ENCODE measurements around the gene ERFE. TPM values are rescaled to one million over a fixed set of nuclear protein-coding genes. Genes with fewer than 3 reads are reported as not detected.

The ERFE gene
- total and polyA plus RNA-seq, 10 of the 15 experiments (the other 5 are each of a cell fraction or from before 2014, with no cell fraction given): not detected

DNA sequence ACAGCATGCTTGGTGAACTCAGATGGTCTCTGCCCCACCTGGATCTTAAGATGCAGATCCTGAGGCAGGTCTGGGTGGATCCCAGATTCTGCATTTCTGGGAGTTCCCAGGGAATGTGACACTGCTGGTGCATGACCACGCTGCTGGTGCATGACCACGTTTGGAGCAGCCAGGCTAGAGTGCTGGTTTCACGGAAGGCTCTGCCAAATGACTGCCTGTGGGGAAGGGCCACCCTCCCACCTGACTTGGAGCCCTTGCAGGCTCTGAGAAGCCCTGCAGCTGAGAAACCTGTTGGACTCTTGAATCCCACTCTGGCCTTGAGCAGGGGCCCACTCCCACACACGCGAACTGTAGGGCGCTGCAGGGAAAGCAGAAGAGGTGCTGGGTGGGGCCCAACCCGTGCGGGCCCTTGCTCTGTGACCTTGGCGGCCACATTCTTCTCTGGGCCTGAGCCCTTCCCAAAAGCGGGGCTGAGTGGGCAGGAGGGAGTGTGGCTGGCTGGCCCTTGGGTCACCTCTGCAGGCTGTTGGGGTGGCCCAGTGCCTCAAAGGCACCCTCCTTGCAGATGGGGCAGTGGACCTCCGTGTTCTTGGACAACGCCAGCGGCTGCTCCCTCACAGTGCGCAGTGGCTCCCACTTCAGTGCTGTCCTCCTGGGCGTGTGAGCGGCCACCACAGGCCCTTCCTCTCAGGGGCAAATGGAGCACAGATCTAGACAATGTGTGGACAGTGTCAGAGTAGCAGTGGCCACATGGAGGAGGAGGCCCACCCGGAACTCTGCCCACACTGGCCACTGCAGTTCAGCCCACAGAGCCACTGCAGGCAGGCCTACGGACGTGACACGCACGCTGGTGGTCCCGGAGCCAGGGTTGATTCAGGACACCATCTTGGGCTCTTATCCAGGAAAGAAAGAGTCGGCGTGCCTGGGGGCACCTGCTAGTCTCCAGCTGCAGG, 7.9 kb downstream of the ERFE start:
- intact Hi-C loops (cut with micrococcal nuclease; ENCODE audit: unreplicated experiment) (no loop called here), in situ Hi-C loops (cut with MboI) (no loop called here)
- Histone ChIP-seq H3K36me3 (ENCODE audit: control insufficient read depth in 2 of 2, insufficient read depth in 2 of 2, low read length in 1 of 2) (peaks cover 2 to 10% of the 10 kb centered on the region in 2 experiments), H3K4me1 (ENCODE audit: control insufficient read depth, insufficient read depth, low read length) (no peaks in the 10 kb centered on the region), H3K27me3 (replicated peaks in 1 of 2; ENCODE audit: control insufficient read depth in 2 of 2, insufficient read depth in 2 of 2, low read length in 1 of 2) (peaks cover 0 to 5% of the 10 kb centered on the region in 2 experiments; a peak in 3 of 4 replicates), H3K4me3 (no peak overlapping the region), H4K20me1 (ENCODE audit: control insufficient read depth, insufficient read depth) (no peaks in the 10 kb centered on the region; the same call in 1 of the 2 replicates), H3K27ac (ENCODE audit: control insufficient read depth, insufficient read depth) (no peak overlapping the region), H2AFZ (ENCODE audit: control insufficient read depth, low read depth, low read length) (no peak overlapping the region), H3K9me3 (replicated peaks; ENCODE audit: control insufficient read depth, insufficient read depth, low read length) (no peaks in the 10 kb centered on the region), H3K4me2 (ENCODE audit: control insufficient read depth, insufficient read depth) (no peak overlapping the region), H3K9ac (ENCODE audit: control insufficient read depth, insufficient read depth, low read length) (no peak overlapping the region), H3K79me2 (ENCODE audit: control insufficient read depth, insufficient read depth, low read length) (no peaks in the 10 kb centered on the region)
- POLR2A ChIA-PET: no interaction called here
- 85% methylated on average over 24 of the region's 24 CpGs for WGBS (ENCODE audit: insufficient coverage, insufficient replicate concordance, low lambda C conversion rate, missing lambda C conversion rate)
- RAD21 ChIA-PET (ENCODE audit: unreplicated experiment): no interaction called here
- BruUV-seq (replicated peaks): no TSS peak
- DNase-seq (ENCODE audit: low read depth, low spot score) (no peak), ATAC-seq (no peak), FAIRE-seq (no peak)
- CTCF ChIA-PET: interaction anchor here (0.5 kb wide), 1 partner anchor 137 kb away, joined by 3 read pairs; no protein-coding TSS in a partner anchor
- TF ChIP-seq, protein P1, sequence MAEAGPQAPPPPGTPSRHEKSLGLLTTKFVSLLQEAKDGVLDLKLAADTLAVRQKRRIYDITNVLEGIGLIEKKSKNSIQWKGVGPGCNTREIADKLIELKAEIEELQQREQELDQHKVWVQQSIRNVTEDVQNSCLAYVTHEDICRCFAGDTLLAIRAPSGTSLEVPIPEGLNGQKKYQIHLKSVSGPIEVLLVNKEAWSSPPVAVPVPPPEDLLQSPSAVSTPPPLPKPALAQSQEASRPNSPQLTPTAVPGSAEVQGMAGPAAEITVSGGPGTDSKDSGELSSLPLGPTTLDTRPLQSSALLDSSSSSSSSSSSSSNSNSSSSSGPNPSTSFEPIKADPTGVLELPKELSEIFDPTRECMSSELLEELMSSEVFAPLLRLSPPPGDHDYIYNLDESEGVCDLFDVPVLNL (IDR thresholded peaks at IDR 0.05; ENCODE audit: low read depth, low read length): no peak
- no peak for TF ChIP-seq MYC (IDR thresholded peaks at IDR 0.05; ENCODE audit: insufficient read depth, insufficient read length, insufficient replicate concordance, low read length, severe bottlenecking)
- TF ChIP-seq HDAC2 (IDR thresholded peaks at IDR 0.05): no peak
- no peak for TF ChIP-seq CBX3 (IDR thresholded peaks at IDR 0.05; ENCODE audit: borderline replicate concordance, low read depth)
- no peak for TF ChIP-seq CREM (IDR thresholded peaks at IDR 0.05; ENCODE audit: low read depth)
- TF ChIP-seq RAD21 (IDR thresholded peaks at IDR 0.05; ENCODE audit: insufficient read depth, low read depth, low read length): no peak
- no peak for TF ChIP-seq CBX5 (IDR thresholded peaks at IDR 0.05; ENCODE audit: low read depth)
- SMC1A ChIA-PET (ENCODE audit: uncharacterized antibody, unreplicated experiment): no interaction called here

Data from GM12878 (cell line).